H9 (cell line): Measurements from ENCODE around the gene OTOF. TPM values are rescaled to one million over a fixed set of nuclear protein-coding genes. Genes with fewer than 3 reads are reported as not detected.

Experiments
- DNase-seq: peaks from one replicate; pipeline ENCODE4 v3.0.0-alpha.2; 2017
- H2AFZ ChIP-seq: one replicate; pipeline ENCODE4 v1.6.1; 2013; ENCODE audit warnings: mild to moderate bottlenecking, low read length, control low read depth, moderate library complexity
- H2AK5ac ChIP-seq: 2 replicates; pipeline ENCODE4 v1.6.1; 2013; ENCODE audit warnings: low read length, control low read depth, mixed read lengths; ENCODE audit not compliant: insufficient read length
- H2BK120ac ChIP-seq: one replicate; pipeline ENCODE4 v1.6.1; 2013; ENCODE audit warnings: low read depth, mild to moderate bottlenecking, low read length, control low read depth, inconsistent platforms; ENCODE audit not compliant: poor library complexity, severe bottlenecking
- H2BK12ac ChIP-seq: 2 replicates; pipeline ENCODE4 v1.6.1; 2013; ENCODE audit warnings: low read length, control low read depth, mixed read lengths, low read depth; ENCODE audit not compliant: insufficient read length
- H2BK15ac ChIP-seq: 2 replicates; pipeline ENCODE4 v1.6.1; 2013; ENCODE audit warnings: low read depth, low read length, control low read depth
- H2BK20ac ChIP-seq: one replicate; pipeline ENCODE4 v1.6.1; 2013; ENCODE audit warnings: low read depth, mild to moderate bottlenecking, low read length, control low read depth, inconsistent platforms; ENCODE audit not compliant: poor library complexity, severe bottlenecking
- H2BK5ac ChIP-seq: 2 replicates; pipeline ENCODE4 v1.6.1; 2013; ENCODE audit warnings: low read length, control low read depth, mixed read lengths; ENCODE audit not compliant: insufficient read length
- H3K14ac ChIP-seq: 2 replicates; pipeline ENCODE4 v1.6.1; 2013; ENCODE audit warnings: low read length, control low read depth; ENCODE audit not compliant: insufficient read depth
- H3K18ac ChIP-seq: 2 replicates; pipeline ENCODE4 v1.6.1; 2013; ENCODE audit warnings: low read depth, mild to moderate bottlenecking, mixed read lengths, low read length, control low read depth; ENCODE audit not compliant: insufficient read length
- H3K23ac ChIP-seq: 2 replicates; pipeline ENCODE4 v1.6.1; 2013; ENCODE audit warnings: low read length, control low read depth, mixed read lengths, low read depth; ENCODE audit not compliant: insufficient read length
- H3K23me2 ChIP-seq: 2 replicates; pipeline ENCODE4 v1.6.1; 2013; ENCODE audit warnings: low read depth, mild to moderate bottlenecking, mixed read lengths, low read length, control low read depth; ENCODE audit not compliant: insufficient read length, poor library complexity, severe bottlenecking
- H3K27ac ChIP-seq: 2 replicates; pipeline ENCODE4 v1.5.1; 2013; ENCODE audit warnings: low read length, control low read depth, mixed read lengths, low read depth; ENCODE audit not compliant: insufficient read length
- H3K27me3 ChIP-seq: 2 replicates; pipeline ENCODE4 v1.6.1; 2013; ENCODE audit warnings: low read length, control low read depth, inconsistent platforms; ENCODE audit not compliant: insufficient read depth
- H3K4ac ChIP-seq: 2 replicates; pipeline ENCODE4 v1.6.1; 2013; ENCODE audit warnings: low read depth, mild to moderate bottlenecking, control low read depth, inconsistent platforms, low read length, moderate library complexity
- H3K4me1 ChIP-seq: 2 replicates; pipeline ENCODE4 v1.6.1; 2013; ENCODE audit warnings: low read length, control low read depth, inconsistent platforms; ENCODE audit not compliant: insufficient read depth
- H3K4me2 ChIP-seq: 2 replicates; pipeline ENCODE4 v1.6.1; 2013; ENCODE audit warnings: low read length, control low read depth, mixed read lengths; ENCODE audit not compliant: insufficient read length, insufficient read depth
- H3K56ac ChIP-seq: 2 replicates; pipeline ENCODE4 v1.6.1; 2013; ENCODE audit warnings: low read depth, mild to moderate bottlenecking, mixed read lengths, low read length, control low read depth; ENCODE audit not compliant: insufficient read length
- H3K79me1 ChIP-seq: 2 replicates; pipeline ENCODE4 v1.6.1; 2013; ENCODE audit warnings: low read depth, mild to moderate bottlenecking, moderate library complexity, low read length, control low read depth, inconsistent platforms; ENCODE audit not compliant: insufficient read depth, poor library complexity, severe bottlenecking
- H3K79me2 ChIP-seq: 2 replicates; pipeline ENCODE4 v1.6.1; 2013; ENCODE audit warnings: low read length, control low read depth, inconsistent platforms; ENCODE audit not compliant: insufficient read depth
- H3K9ac ChIP-seq: 2 replicates; pipeline ENCODE4 v1.6.1; 2013; ENCODE audit warnings: low read length, control low read depth, mixed read lengths; ENCODE audit not compliant: insufficient read length; ENCODE audit errors: extremely low read depth
- H3K9me3 ChIP-seq: one replicate; pipeline ENCODE4 v1.6.1; 2013; ENCODE audit warnings: low read depth, low read length, inconsistent platforms; ENCODE audit not compliant: control insufficient read depth
- H3T11ph ChIP-seq: one replicate; pipeline ENCODE4 v1.6.1; 2013; ENCODE audit warnings: mild to moderate bottlenecking, low read length, control low read depth, inconsistent platforms
- H4K20me1 ChIP-seq: one replicate; pipeline ENCODE4 v1.6.1; 2013; ENCODE audit not compliant: control insufficient read depth, insufficient read length, insufficient read depth
- H4K5ac ChIP-seq: 2 replicates; pipeline ENCODE4 v1.6.1; 2013; ENCODE audit warnings: low read depth, mild to moderate bottlenecking, mixed read lengths, low read length, control low read depth; ENCODE audit not compliant: insufficient read length
- H4K8ac ChIP-seq: replicated peaks from 2 replicates; pipeline ENCODE4 v1.6.1; 2013; ENCODE audit warnings: low read length, control low read depth, mixed read lengths, low read depth; ENCODE audit not compliant: insufficient read length
- H4K91ac ChIP-seq: 2 replicates; pipeline ENCODE4 v1.6.1; 2013; ENCODE audit warnings: low read depth, mild to moderate bottlenecking, moderate library complexity, mixed read lengths, low read length, control low read depth; ENCODE audit not compliant: insufficient read length
- H3K27ac Mint-ChIP-seq, 3 experiments: 2 replicates in 2 of 3; 3 replicates in 1 of 3; pipeline ENCODE4 v1.8.0; 2020 to 2021; ENCODE audit warnings: mixed read lengths in 3 of 3, mild to moderate bottlenecking in 1 of 3, moderate library complexity in 1 of 3
- H3K27me3 Mint-ChIP-seq: 2 replicates; pipeline ENCODE4 v1.8.0; 2021; ENCODE audit warnings: low read depth, mild to moderate bottlenecking, moderate library complexity, mixed read lengths
- H3K36me3 Mint-ChIP-seq, 3 experiments: 2 replicates in 2 of 3; 3 replicates in 1 of 3; pipeline ENCODE4 v1.8.0; 2020 to 2021; ENCODE audit warnings: low read depth in 3 of 3, mixed read lengths in 3 of 3; ENCODE audit not compliant: insufficient read depth in 1 of 3
- H3K4me1 Mint-ChIP-seq, 2 experiments: 2 replicates each; pipeline ENCODE4 v1.8.0; 2020; ENCODE audit warnings: mixed read lengths in 2 of 2
- H3K4me3 Mint-ChIP-seq, 2 experiments: 2 replicates in 1 of 2; 3 replicates in 1 of 2; pipeline ENCODE4 v1.8.0; 2020 to 2021; ENCODE audit warnings: mild to moderate bottlenecking in 2 of 2, mixed read lengths in 2 of 2, moderate library complexity in 1 of 2
- H3K9me3 Mint-ChIP-seq, 2 experiments: 2 replicates in 1 of 2; 3 replicates in 1 of 2; pipeline ENCODE4 v1.8.0; 2020; ENCODE audit warnings: mild to moderate bottlenecking in 2 of 2, mixed read lengths in 2 of 2, moderate library complexity in 1 of 2
- CTCF ChIP-seq: fragments of 200-600 bp; sonication (generic); conservative IDR thresholded peaks from 3 replicates; pipeline ENCODE4 v1.8.0; 2021; ENCODE audit warnings: antibody characterized with exemption, mild to moderate bottlenecking
- WGBS: extraction: QIAGEN DNeasy Blood & Tissue Kit; methylation state at CpG from one replicate; pipeline ENCODE4 v1.1.7; 2013; ENCODE audit warnings: missing lambda C conversion rate, low lambda C conversion rate, mixed read lengths; ENCODE audit not compliant: insufficient read length; ENCODE audit errors: extremely low coverage; 5-methylcytosine and 5-hydroxymethylcytosine counted together
- total RNA-seq: library from RNA; stranded (reverse); gene quantifications from 2 replicates; pipeline ENCODE4 v1.2.1, GENCODE V29; 2021

OTOF gene
- total RNA-seq, 1 experiment from 2014 or later = 0.35 TPM

- H3K27ac Mint-ChIP-seq = no peak overlapping the region; a peak in 1 of 7 replicates
- DNase-seq = no peak
- Histone ChIP-seq H3K4me1 (no peaks in the 10 kb centered on the region), H3K27me3 (no peaks in the 10 kb centered on the region), H3T11ph (no peak overlapping the region), H3K79me2 (no peaks in the 10 kb centered on the region), H2AK5ac (no peak overlapping the region), H3K23ac (no peak overlapping the region), H3K4me2 (no peak overlapping the region), H2BK20ac (no peak overlapping the region), H3K79me1 (no peaks in the 10 kb centered on the region), H2AFZ (no peak overlapping the region), H2BK12ac (no peak overlapping the region), H3K23me2 (no peaks in the 10 kb centered on the region), H3K4ac (no peak overlapping the region), H3K56ac (no peak overlapping the region), H4K5ac (no peak overlapping the region), H3K27ac (no peak overlapping the region), H2BK15ac (no peak overlapping the region), H3K18ac (no peak overlapping the region), H3K9me3 (no peaks in the 10 kb centered on the region), H3K14ac (no peak overlapping the region), H2BK5ac (no peak overlapping the region), H4K91ac (no peak overlapping the region), H4K20me1 (no peaks in the 10 kb centered on the region), H2BK120ac (no peak overlapping the region), H3K9ac (no peak overlapping the region), H4K8ac (no peak overlapping the region)
- TF ChIP-seq CTCF = no peak
- WGBS = no CpG with 5 or more reads among the region's 5 CpGs
- H3K36me3 Mint-ChIP-seq = no peaks in the 10 kb centered on the region
- H3K4me3 Mint-ChIP-seq = no peak overlapping the region
- no peaks in the 10 kb centered on the region for H3K9me3 Mint-ChIP-seq
- peaks cover 1% of the 10 kb centered on the region; the same call in 1 of the 2 replicates for H3K27me3 Mint-ChIP-seq
- H3K4me1 Mint-ChIP-seq = no peaks in the 10 kb centered on the region
Measured at GRCh38 chr2:26438926-26439325, 39.0 kb downstream of the OTOF start.
